GM18502 (cell line): ENCODE results near the gene ANKRD55.
A peak's percentile ranks its signal among the peaks of the same experiment; 100 is the strongest.
"Not testable (repeated sequence)": the region's sequence is repeated elsewhere in the genome, so short reads cannot be mapped to it uniquely, and the experiment has no call there.

Experiments used
- ATAC-seq: cut with Tn5 transposase; IDR thresholded peaks from one replicate; pipeline ENCODE4 v1.9.1; 2021; ENCODE audit warnings: mild to moderate bottlenecking; ENCODE audit not compliant: unreplicated experiment, poor library complexity

The ANKRD55 gene

GRCh38 chr5:56150756-56151155 is 82.4 kb downstream of the ANKRD55 start:
- ATAC-seq, result not testable (repeated sequence)

DNA sequence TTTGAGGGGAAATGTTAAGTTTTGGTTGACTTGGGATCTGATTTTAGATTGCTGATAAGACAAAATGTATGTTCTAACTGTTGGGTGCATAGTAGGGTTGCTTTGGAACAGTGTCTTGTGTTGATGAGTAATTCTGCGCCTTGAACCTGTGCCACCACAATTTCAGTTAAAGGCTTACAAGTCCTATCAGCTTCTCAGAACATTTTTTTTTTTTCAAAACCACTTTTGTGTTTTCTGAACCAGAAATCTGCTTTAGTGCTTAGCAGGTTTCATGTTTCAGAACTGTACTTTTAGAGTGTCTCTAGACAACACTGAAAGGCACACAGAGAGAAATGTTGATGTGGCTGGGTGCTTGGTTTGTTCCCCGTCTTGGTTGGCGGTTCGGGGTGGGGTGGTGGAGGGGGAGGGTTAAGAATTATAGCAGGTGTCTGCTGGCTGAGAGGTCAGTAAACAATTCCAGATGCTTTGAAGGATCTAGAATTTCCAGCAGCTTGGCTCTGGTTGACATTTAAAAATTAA is 84.6 kb downstream of the ANKRD55 start:
- ATAC-seq, result peak; percentile 96

DNA sequence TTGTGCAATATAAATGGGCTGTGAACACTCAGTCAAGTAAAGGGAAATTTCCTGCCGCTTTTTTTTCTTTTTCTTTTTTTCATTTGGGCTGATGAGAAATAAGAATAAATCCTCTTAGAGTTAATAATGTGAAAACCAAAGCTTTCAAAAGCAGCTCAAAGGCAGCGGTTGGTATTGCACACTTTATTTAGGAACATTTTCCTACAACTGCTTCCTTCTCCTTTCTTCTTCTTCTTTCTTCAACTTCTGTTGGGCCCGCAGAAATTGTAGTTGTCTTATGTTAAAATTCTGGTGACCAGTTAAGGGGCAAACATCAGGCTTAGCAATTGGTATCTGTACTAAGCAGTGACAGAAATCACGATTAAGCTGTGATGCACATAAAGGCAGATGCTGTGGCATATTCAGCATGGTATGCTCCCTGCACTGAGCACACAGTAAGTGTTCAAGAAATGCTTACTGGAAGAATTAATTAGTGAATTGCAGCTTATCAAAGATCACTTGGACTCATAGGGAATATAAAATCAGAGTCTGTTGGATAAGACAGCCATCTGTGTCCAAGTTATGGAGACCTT is 85.4 kb downstream of the ANKRD55 start:
- no peak for ATAC-seq

DNA sequence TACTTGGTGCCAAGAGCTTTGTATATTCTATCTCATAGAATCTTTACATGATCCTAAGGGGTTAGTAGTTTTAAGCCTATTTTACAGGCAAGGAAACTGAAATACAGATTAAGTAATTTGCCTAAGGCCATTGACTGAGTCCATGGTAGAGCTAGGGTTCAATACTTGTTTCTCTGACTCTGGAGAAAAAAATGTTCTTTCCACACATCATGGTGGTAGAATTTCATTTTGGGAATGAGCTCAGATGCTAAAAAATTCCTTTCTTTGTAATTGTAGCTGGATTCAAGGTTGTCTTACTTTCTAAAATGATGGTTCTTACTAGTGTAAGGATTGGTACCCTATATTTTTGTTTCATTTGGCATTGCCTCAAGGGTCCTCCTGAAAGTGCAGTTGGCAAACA is 86.0 kb downstream of the ANKRD55 start:
- ATAC-seq, result no peak

GRCh38 chr5:56146674-56147073 is 86.5 kb downstream of the ANKRD55 start:
- ATAC-seq, result no peak

DNA sequence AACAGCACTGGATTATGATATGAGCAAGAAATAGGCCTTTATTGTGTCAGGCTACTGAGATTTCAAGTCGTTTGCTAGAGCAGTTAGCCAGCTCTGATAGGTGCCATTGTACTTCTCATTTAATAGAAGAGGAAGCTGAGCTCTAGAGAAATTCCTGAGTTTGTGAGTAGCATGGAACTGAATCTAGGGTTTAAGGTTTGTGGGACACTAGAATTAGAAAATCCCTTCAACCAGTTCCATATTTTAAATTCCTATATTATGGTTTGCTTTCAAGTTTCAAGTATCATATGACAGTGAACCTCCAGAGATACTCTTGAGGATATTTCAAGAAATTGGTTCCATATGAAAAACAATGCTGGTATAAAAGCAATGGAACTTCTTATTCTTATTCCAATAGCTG is 87.6 kb downstream of the ANKRD55 start:
- no peak for ATAC-seq

DNA sequence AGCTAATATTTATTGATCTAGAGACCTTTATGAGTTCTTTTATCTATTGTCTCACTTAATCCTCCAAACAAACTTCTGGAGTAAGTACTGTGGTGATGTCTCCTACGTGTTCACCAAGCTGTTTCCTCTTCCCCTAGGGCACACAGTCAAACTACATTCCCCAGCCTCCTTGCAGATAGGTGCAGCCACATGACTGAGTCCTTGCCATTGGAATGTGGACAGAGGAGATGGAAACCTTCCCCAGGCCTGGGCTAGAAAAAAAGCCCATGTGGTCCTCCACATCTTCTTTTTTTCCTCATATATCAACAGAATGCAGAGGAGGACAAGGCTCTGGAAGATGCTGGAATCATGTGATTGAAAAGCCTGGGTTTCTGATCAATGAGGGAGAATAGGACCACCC is 88.0 kb downstream of the ANKRD55 start:
- no peak for ATAC-seq

GRCh38 chr5:56144211-56144610 is 88.9 kb downstream of the ANKRD55 start:
- no peak for ATAC-seq

DNA sequence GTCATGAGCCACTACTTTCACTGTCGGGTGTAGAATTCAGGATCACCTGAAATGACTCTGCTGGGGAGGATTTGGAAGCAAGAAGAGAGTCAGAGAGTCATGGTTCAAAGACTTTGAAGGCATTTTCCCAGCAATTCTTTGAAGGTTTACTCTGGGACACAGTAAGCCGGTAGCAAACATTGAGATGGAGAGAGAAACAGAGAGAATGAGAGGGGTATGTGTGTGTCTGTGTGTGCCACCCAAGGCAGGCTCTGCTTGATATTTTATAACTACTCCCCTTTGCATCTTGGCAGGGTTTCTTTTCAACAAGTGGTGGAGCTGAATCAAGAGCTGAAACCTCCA is 89.8 kb downstream of the ANKRD55 start:
- no peak for ATAC-seq

- peak; percentile 84 for ATAC-seq
Observed at GRCh38 chr5:56142614-56143372, 90.3 kb downstream of the ANKRD55 start.

- no peak for ATAC-seq
Observed at GRCh38 chr5:56142233-56142613, 90.9 kb downstream of the ANKRD55 start.

DNA sequence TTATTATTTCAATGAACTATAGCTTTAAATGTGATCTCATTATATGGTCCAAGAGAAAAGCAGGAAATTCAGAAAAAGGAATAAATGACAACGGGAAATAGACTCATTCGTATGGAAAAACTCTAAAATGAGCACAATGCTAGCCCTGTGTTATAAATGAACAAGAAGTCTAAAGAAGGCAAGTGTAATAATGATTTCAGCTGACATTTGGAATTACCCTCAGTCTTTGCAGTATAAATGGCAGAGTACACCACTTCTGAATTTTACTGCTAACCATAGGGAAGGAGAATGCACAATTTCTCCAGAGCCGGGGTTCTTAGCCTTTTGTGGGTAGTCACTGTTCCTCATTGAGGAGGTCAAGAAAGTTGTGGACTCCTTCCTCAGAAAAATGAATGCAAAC is 93.1 kb downstream of the ANKRD55 start:
- ATAC-seq, result no peak

DNA sequence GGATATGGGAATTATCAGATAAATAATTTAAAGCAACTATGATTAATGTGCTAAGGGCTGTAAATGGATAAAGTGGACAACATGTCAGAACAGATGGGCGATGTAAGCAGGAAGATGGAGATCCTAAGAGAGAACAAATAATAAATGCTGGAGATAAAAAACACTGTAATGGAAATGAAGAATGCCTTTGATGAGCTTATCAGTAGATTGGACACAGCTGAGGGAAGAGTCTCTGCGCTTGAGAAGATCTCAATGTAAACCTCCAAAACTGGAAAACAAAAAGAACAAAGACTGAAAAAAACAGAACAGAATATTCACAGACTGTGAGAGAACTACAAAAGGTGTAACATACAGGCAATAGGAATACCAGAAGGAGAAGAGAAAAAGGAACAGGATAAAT is 102.5 kb downstream of the ANKRD55 start:
- ATAC-seq, result no peak

DNA sequence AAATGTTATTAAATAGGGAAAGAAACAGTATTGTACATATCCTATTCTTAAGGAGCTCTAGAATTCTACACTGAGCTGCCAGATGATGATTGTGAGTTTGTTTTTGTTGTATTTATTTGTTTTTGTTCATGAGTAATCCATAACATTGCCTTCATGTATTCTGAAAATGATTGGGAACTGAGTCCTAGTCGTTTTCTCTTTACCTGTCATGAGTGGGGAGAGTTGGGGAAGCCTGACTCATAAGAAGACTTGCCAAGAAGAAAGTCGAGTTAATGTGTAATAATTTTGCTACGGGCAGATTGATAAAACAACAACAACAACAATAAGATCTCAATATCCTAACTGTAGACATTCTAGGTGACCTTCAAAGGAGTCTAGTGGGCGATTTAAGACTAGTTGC is 103.8 kb downstream of the ANKRD55 start:
- no peak for ATAC-seq

- ATAC-seq, result no peak
Observed at GRCh38 chr5:56128113-56128512, 105.0 kb downstream of the ANKRD55 start.

GRCh38 chr5:56126487-56127179 is 106.5 kb downstream of the ANKRD55 start:
- no peak for ATAC-seq

GRCh38 chr5:56123531-56124243 is 109.4 kb downstream of the ANKRD55 start:
- ATAC-seq, result no peak

- not testable (repeated sequence) for ATAC-seq
Observed at GRCh38 chr5:56122360-56122985, 110.7 kb downstream of the ANKRD55 start.

- no peak for ATAC-seq
Observed at GRCh38 chr5:56119050-56119449, 114.1 kb downstream of the ANKRD55 start.

- no peak for ATAC-seq
Observed at GRCh38 chr5:56116599-56117141, 116.5 kb downstream of the ANKRD55 start.
